BE2C (cell line): ENCODE measurements around the gene CDH15.

Experiments
- DNase-seq: peaks from one replicate; pipeline ENCODE4 v3.0.0-alpha.2; 2020
- H3K27me3 ChIP-seq: fragments of 250-450 bp; sonication (Bioruptor Pico); 2 replicates; pipeline ENCODE4 v1.5.1; 2020; ENCODE audit warnings: mild to moderate bottlenecking
- H3K36me3 ChIP-seq: fragments of 250-450 bp; sonication (Bioruptor Pico); 2 replicates; pipeline ENCODE4 v1.5.1; 2020; ENCODE audit warnings: mild to moderate bottlenecking
- H3K4me1 ChIP-seq: fragments of 250-450 bp; sonication (Bioruptor Pico); 2 replicates; pipeline ENCODE4 v1.5.1; 2020
- H3K4me3 ChIP-seq: 2 replicates; pipeline ENCODE4 v1.5.1; 2011; ENCODE audit warnings: low read depth, low read length
- H3K9me3 ChIP-seq: fragments of 250-450 bp; sonication (Bioruptor Pico); 2 replicates; pipeline ENCODE4 v1.5.1; 2020
- TF ChIP-seq, protein P1 (sequence below): IDR thresholded peaks from 2 replicates; pipeline ENCODE4 v1.5.1; 2012; ENCODE audit warnings: mild to moderate bottlenecking, low read depth, low read length

CDH15 gene

DNA sequence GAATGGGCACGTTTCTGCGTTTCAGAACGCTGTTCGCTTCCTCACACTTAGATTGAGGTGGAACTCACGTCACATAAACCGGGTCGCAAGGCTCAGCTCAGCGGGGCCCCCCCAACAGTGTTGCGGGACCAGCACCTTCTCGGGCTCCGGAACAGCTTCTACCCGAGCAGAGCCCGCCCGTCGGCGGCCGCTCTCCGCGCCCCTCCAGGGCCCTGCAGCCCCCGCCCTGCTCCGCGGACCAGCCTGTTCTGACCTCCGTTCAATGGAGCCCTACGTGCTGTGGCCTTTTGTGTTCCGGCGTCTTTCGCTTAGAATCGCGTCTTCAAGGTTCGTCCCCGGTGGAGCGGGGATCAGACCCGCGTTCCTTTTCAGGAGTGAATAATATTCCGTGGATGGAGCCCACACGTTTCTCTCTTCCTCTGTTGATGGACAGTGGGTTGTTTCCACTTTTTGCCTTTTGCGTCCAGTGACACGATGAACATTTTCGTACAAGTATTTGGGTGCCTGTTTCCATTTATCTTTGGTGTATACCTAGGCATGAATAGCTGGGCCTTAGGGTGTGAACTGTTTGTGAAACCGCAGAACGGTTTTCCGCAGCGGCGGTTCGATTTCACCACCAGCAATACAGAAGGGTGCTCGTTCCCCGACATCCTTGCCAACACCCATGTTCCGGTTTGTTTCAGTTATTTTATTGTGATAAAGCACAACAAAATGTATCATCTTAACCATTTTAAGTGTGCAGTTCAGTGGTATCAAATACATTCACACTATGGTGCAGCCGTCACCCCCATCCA, 31.1 kb downstream of the CDH15 start:
- H3K4me3 ChIP-seq, result no peak overlapping the region
- TF ChIP-seq, protein P1, sequence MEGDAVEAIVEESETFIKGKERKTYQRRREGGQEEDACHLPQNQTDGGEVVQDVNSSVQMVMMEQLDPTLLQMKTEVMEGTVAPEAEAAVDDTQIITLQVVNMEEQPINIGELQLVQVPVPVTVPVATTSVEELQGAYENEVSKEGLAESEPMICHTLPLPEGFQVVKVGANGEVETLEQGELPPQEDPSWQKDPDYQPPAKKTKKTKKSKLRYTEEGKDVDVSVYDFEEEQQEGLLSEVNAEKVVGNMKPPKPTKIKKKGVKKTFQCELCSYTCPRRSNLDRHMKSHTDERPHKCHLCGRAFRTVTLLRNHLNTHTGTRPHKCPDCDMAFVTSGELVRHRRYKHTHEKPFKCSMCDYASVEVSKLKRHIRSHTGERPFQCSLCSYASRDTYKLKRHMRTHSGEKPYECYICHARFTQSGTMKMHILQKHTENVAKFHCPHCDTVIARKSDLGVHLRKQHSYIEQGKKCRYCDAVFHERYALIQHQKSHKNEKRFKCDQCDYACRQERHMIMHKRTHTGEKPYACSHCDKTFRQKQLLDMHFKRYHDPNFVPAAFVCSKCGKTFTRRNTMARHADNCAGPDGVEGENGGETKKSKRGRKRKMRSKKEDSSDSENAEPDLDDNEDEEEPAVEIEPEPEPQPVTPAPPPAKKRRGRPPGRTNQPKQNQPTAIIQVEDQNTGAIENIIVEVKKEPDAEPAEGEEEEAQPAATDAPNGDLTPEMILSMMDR, result no peak
- no peak for DNase-seq
- no peaks in the 10 kb centered on the region for H3K36me3 ChIP-seq
- H3K27me3 ChIP-seq, result peaks cover 78% of the 10 kb centered on the region
- peaks cover 3% of the 10 kb centered on the region; the same call in 1 of the 2 replicates for H3K9me3 ChIP-seq
- H3K4me1 ChIP-seq, result no peaks in the 10 kb centered on the region

DNA sequence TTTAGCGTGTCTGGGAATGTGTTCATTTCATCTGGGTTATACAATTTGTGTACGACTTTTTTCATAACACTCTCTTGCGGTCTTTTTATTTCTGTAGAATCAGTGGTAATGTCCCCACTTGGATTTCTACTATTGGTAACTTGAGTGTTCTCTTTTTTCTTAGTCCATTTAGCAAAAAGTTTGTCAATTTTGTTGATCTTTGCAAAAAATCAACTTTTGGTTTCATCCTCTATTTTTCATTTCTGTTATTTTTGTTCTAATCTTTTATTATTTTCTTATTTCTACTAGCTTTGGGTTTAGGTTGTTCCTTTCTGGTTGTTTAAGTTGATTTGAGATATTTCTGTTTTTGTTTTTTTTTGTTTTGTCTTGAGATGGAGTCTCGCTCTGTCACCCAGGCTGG, 36.4 kb downstream of the CDH15 start:
- H3K9me3 ChIP-seq, result no peaks in the 10 kb centered on the region

DNA sequence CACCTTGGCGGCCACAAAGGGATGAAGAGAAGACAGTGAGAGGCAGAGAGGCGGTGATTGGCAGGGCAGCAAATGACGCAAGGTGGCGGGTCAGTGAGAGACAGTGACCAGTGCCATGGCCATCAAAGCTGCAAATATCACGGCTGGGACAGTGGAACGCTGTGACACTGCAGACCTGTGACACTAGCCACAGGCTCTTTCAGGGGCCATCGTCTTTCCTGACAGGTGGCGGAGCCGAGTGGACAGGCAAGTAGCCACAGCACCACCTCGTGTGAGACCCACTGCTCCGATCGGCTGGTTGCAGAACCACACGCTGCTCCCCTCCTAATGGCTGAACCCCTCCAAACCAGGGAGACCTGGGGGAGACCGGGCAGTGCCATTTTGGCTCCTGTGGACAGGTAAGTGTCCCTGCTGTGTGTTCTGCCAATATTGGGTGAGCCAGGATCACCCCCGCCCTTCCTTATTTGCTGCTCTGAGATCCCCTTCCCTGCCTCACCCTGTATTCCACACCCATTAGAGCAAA, 38.0 kb downstream of the CDH15 start:
- H3K36me3 ChIP-seq, result no peaks in the 10 kb centered on the region
- DNase-seq, result no peak
- peaks cover 65% of the 10 kb centered on the region for H3K27me3 ChIP-seq
- no peak overlapping the region for H3K4me3 ChIP-seq
- TF ChIP-seq, protein P1, result no peak
- no peaks in the 10 kb centered on the region for H3K9me3 ChIP-seq
- no peaks in the 10 kb centered on the region for H3K4me1 ChIP-seq

More for the DNA sequence above, 36.4 kb downstream of the CDH15 start:
- H3K36me3 ChIP-seq, result no peaks in the 10 kb centered on the region
- TF ChIP-seq, protein P1, result no peak
- no peaks in the 10 kb centered on the region for H3K4me1 ChIP-seq
- peaks cover 80% of the 10 kb centered on the region for H3K27me3 ChIP-seq
- DNase-seq, result no peak
- H3K4me3 ChIP-seq, result no peak overlapping the region

DNA sequence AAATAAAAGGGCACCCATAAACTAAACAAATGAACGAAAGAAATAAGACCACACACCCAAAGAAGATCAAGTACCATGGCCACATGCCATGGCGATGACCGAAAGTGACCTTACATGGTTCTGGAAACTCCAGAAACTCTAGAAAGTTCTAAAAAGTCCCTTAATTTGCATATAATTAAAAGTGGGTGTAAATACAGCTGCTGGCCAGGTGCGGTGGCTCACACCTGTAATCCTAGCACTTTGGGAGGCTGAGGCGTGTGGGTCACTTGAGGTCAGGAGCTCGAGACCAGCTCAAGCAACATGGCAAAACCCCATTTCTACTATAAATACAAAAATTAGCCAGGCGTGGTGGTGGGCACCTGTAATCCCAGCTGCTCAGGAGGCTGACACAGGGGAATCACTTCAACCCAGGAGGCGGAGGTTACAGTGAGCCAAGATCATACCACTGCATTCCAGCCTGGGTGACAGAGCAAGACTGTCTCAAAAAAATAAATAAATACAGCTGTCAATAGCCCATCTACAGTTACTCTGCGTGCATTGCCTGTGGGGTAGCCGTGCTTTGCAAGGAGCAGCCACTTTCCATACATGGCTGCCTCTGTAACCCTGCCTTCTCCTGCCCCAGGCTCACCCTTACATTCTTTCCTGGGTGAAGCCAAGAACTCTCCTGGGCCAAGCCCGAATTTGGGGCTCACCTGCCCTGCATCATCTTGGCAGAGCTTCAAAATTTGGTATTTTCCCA, 38.8 kb downstream of the CDH15 start:
- Histone ChIP-seq H3K27me3 (peaks cover 58% of the 10 kb centered on the region), H3K4me1 (no peaks in the 10 kb centered on the region), H3K36me3 (no peaks in the 10 kb centered on the region), H3K4me3 (no peak overlapping the region), H3K9me3 (no peaks in the 10 kb centered on the region)
- TF ChIP-seq, protein P1, result no peak
- no peak for DNase-seq

DNA sequence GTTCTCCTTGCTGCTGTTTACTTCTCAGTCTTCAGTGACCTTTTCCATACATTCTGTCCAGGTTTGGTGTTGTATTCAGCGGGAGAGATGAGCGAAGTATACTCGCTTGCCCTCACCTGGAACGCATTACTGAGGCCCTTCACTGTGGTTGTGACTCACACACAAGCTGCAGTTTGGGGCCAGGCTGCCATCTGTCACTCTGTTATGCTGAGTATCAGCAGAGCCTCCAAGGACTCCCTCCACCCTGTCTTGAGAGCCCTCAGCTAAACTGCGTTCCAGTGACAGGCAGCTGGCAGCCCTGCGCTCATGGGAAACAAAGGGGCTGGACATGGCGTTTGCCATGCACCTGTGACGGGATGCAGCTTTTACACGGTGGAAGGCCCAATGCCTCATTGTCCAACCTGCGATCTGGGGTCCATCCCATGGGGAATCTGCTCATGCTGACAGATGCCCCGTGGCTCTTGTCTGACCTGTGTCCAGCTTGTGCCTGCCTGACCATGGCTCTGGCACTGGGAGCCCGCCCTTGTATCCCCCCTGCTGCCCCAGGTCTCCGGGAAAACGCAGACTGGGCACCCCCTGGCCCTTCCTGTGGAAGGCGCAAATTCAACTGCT, 39.5 kb downstream of the CDH15 start:
- Histone ChIP-seq H3K4me3 (no peak overlapping the region), H3K27me3 (peaks cover 54% of the 10 kb centered on the region), H3K4me1 (no peaks in the 10 kb centered on the region), H3K36me3 (no peaks in the 10 kb centered on the region), H3K9me3 (no peaks in the 10 kb centered on the region)
- no peak for DNase-seq
- TF ChIP-seq, protein P1, result no peak
